HCT116 (cell line): Measurements from ENCODE around the gene LAMA4.

Source experiments
- CBX3 ChIP-seq: IDR thresholded peaks from 2 replicates; pipeline ENCODE4 v1.6.1; 2012; ENCODE audit warnings: low read depth
- CTCF ChIP-seq, 3 experiments: fragments of 200-600 bp in 1 of 3; sonication (generic) in 1 of 3; IDR thresholded peaks in 2 of 3; conservative IDR thresholded peaks in 1 of 3; 2 replicates each; pipeline ENCODE4 v1.5.1; 2012 to 2017; ENCODE audit warnings: low read depth in 2 of 3, low read length in 2 of 3, antibody characterized with exemption in 1 of 3, borderline replicate concordance in 1 of 3, control low read depth in 1 of 3, mild to moderate bottlenecking in 1 of 3, mixed read lengths in 1 of 3, mixed run types in 1 of 3, moderate library complexity in 1 of 3; ENCODE audit not compliant: insufficient read depth in 1 of 3
- EGR1 ChIP-seq: IDR thresholded peaks from 2 replicates; pipeline ENCODE4 v1.6.1; 2012; ENCODE audit warnings: low read depth
- EZH2 ChIP-seq: fragments of 200-600 bp; sonication (generic); IDR thresholded peaks from 2 replicates; pipeline ENCODE4 v1.6.1; 2017; ENCODE audit warnings: antibody characterized with exemption, mixed run types
- FOSL1 ChIP-seq: IDR thresholded peaks from 2 replicates; pipeline ENCODE4 v1.6.1; 2012; ENCODE audit warnings: low read depth
- MAX ChIP-seq: IDR thresholded peaks from 2 replicates; pipeline ENCODE4 v1.6.1; 2012
- POLR2A ChIP-seq: IDR thresholded peaks from 2 replicates; pipeline ENCODE4 v1.7.0; 2011; ENCODE audit warnings: borderline replicate concordance; ENCODE audit not compliant: insufficient read depth, insufficient read length; ENCODE audit errors: extremely low read depth
- POLR2AphosphoS5 ChIP-seq: IDR thresholded peaks from 2 replicates; pipeline ENCODE4 v1.6.1; 2011; ENCODE audit warnings: mild to moderate bottlenecking, low read depth, low read length, moderate library complexity
- RAD21 ChIP-seq: IDR thresholded peaks from 2 replicates; pipeline ENCODE4 v1.6.1; 2012; ENCODE audit warnings: low read depth, mild to moderate bottlenecking
- SIN3A ChIP-seq: IDR thresholded peaks from 2 replicates; pipeline ENCODE4 v1.6.1; 2012; ENCODE audit warnings: low read depth
- YY1 ChIP-seq: IDR thresholded peaks from 2 replicates; pipeline ENCODE4 v1.6.1; 2011; ENCODE audit warnings: low read length, low read depth, moderate library complexity, mild to moderate bottlenecking; ENCODE audit not compliant: insufficient replicate concordance; ENCODE audit errors: extremely low read depth
- ZBTB33 ChIP-seq: IDR thresholded peaks from 2 replicates; pipeline ENCODE4 v1.6.1; 2011; ENCODE audit warnings: mild to moderate bottlenecking, low read length, moderate library complexity; ENCODE audit not compliant: insufficient replicate concordance; ENCODE audit errors: extremely low read depth
- ZFX ChIP-seq: fragments of 450-650 bp; IDR thresholded peaks from 2 replicates; pipeline ENCODE4 v1.6.1; 2017

- TF ChIP-seq POLR2A = no peak
- TF ChIP-seq POLR2AphosphoS5 = no peak
- TF ChIP-seq CTCF (IDR thresholded peaks at IDR 0.05 in 2 of 3, conservative IDR thresholded peaks at IDR 0.05 in 1 of 3; ENCODE audit: borderline replicate concordance in 1 of 3, insufficient read depth in 1 of 3, low read depth in 2 of 3, low read length in 2 of 3) = no peak
- no peak for TF ChIP-seq SIN3A
- no peak for TF ChIP-seq EGR1
- TF ChIP-seq YY1 = no peak
- no peak for TF ChIP-seq RAD21
- no peak for TF ChIP-seq ZBTB33
- no peak for TF ChIP-seq EZH2
- TF ChIP-seq ZFX = no peak
- no peak for TF ChIP-seq CBX3
- no peak for TF ChIP-seq FOSL1
- no peak; the same call in 1 of the 2 replicates for TF ChIP-seq MAX
Measured at GRCh38 chr6:112253841-112254816, at the start of gene LAMA4.
